Islet of Langerhans (tissue), 1 donor: ENCODE results near the gene MBP.
A peak's percentile ranks its signal among the peaks of the same experiment; 100 is the strongest.

Source experiments
- FAIRE-seq: peaks from one replicate; lab custom pipeline; 2011; peaks lifted over from hg19 to GRCh38; lab: Jason Lieb, UNC

The MBP gene

GRCh38 chr18:76986406-76986805, 146.2 kb downstream of the MBP start:
- FAIRE-seq, result no peak

- no peak for FAIRE-seq
Measured at GRCh38 chr18:76985951-76986236, 146.7 kb downstream of the MBP start.

- no peak for FAIRE-seq
Measured at GRCh38 chr18:76985156-76985950, 147.2 kb downstream of the MBP start.

GRCh38 chr18:76984193-76985155, 148.1 kb downstream of the MBP start:
- FAIRE-seq, result no peak

GRCh38 chr18:76983613-76984051, 149.0 kb downstream of the MBP start:
- FAIRE-seq, result no peak

GRCh38 chr18:76982841-76983583, 149.6 kb downstream of the MBP start:
- peak; percentile 24 for FAIRE-seq

GRCh38 chr18:76982038-76982437, 150.5 kb downstream of the MBP start:
- FAIRE-seq, result no peak

GRCh38 chr18:76981396-76981968, 151.1 kb downstream of the MBP start:
- FAIRE-seq, result no peak

- FAIRE-seq, result no peak
Measured at GRCh38 chr18:76980663-76981395, 151.8 kb downstream of the MBP start.

GRCh38 chr18:76979906-76980305, 152.7 kb downstream of the MBP start:
- no peak for FAIRE-seq

GRCh38 chr18:76979111-76979751, 153.4 kb downstream of the MBP start:
- FAIRE-seq, result no peak

- no peak for FAIRE-seq
Measured at GRCh38 chr18:76978616-76979015, 154.0 kb downstream of the MBP start.

- FAIRE-seq, result no peak
Measured at GRCh38 chr18:76977684-76978232, 154.8 kb downstream of the MBP start.

GRCh38 chr18:76977108-76977621, 155.4 kb downstream of the MBP start:
- no peak for FAIRE-seq

GRCh38 chr18:76975577-76976110, 156.9 kb downstream of the MBP start:
- no peak for FAIRE-seq

GRCh38 chr18:76974386-76974785, 158.2 kb downstream of the MBP start:
- no peak for FAIRE-seq

- FAIRE-seq, result no peak
Measured at GRCh38 chr18:76973520-76974266, 158.9 kb downstream of the MBP start.

GRCh38 chr18:76972846-76973519, 159.6 kb downstream of the MBP start:
- FAIRE-seq, result no peak

- FAIRE-seq, result no peak
Measured at GRCh38 chr18:76972241-76972640, 160.3 kb downstream of the MBP start.
